ENCODE data around the gene PAX2. TPM values are rescaled to one million over a fixed set of nuclear protein-coding genes. Genes with fewer than 3 reads are reported as not detected.

The PAX2 gene
- total RNA-seq, 4 donors from 2014 or later, result not detected

DNA sequence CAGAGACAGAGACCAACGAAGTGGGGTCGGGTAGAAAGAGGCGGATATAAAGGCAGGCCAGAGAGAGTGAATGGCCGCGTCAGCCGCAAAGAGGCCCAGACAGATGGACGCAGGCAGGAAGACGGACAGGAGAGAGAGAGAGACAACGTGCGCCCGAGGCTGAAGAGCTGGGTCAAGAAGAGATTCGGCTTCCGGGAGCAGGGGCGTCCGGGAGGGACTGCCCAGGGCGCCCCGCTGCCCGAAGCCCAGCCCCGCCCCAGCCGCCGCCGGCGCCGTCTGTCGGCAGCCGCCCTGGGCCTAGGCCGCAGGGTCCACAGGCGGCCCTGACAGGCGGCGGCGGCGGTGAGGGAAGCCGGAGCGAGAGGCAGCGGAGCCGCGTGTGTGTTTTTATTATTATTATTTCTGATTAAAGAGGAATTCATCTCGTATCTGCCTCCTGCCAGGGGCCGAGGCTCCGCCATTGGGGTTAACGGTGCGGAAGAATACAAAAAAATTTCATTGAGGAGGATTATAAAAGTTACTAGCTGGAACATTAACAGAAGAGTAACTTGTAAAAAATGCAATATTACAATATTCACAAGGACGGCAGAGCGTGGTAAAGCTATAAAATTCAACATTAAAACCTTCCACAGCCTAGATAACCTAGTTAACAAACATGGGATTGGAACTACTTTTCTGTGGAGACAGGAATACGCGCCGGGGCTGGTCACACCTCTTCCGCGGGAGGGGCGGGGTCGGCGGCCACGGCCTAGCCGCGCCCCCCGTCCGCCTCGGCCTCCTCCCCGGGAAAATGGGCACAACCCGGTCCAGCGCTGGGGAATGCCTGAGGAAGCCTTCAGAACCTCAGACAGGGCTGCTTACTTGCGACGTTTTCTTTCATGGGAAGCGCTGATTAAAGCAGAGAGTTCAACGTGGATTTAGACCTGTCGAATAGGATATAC lies 29.7 kb upstream of the PAX2 start:
- Histone ChIP-seq H3K36me3 (no peaks in the 10 kb centered on the region), H3K4me1 (peaks cover 0 to 20% (median 12%) of the 10 kb centered on the region in 3 donors), H3K27ac (no peak overlapping the region), H3K9me3 (no peaks in the 10 kb centered on the region), H3K27me3 (peaks cover 21 to 99% (median 28%) of the 10 kb centered on the region in 4 donors), H3K4me3 (peak overlapping the region in 2 of 4 donors; percentile 20 to 44)
- intact Hi-C loops (cut with DNase I), result no loop called here
- TF ChIP-seq POLR2A (IDR thresholded peaks at IDR 0.05), result no peak
- TF ChIP-seq, protein P1, sequence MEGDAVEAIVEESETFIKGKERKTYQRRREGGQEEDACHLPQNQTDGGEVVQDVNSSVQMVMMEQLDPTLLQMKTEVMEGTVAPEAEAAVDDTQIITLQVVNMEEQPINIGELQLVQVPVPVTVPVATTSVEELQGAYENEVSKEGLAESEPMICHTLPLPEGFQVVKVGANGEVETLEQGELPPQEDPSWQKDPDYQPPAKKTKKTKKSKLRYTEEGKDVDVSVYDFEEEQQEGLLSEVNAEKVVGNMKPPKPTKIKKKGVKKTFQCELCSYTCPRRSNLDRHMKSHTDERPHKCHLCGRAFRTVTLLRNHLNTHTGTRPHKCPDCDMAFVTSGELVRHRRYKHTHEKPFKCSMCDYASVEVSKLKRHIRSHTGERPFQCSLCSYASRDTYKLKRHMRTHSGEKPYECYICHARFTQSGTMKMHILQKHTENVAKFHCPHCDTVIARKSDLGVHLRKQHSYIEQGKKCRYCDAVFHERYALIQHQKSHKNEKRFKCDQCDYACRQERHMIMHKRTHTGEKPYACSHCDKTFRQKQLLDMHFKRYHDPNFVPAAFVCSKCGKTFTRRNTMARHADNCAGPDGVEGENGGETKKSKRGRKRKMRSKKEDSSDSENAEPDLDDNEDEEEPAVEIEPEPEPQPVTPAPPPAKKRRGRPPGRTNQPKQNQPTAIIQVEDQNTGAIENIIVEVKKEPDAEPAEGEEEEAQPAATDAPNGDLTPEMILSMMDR (IDR thresholded peaks at IDR 0.05), result no peak
- WGBS, 2 donors, result 10 to 14% methylated on average over 33 to 48 of the region's 66 CpGs
- DNase-seq, result no peak

- intact Hi-C loops (cut with DNase I), result no loop called here
- no peak for DNase-seq
These were observed 28.2 kb upstream of the PAX2 start for GRCh38 chr10:100717166-100717565.

GRCh38 chr10:100718197-100718742 lies 27.1 kb upstream of the PAX2 start:
- Histone ChIP-seq H3K4me3 (no peak overlapping the region), H3K4me1 (peaks cover 0 to 18% (median 10%) of the 10 kb centered on the region in 3 donors), H3K9me3 (no peaks in the 10 kb centered on the region), H3K36me3 (no peaks in the 10 kb centered on the region), H3K27me3 (peaks cover 22 to 99% (median 24%) of the 10 kb centered on the region in 4 donors), H3K27ac (no peak overlapping the region)
- DNase-seq, result no peak
- TF ChIP-seq POLR2A (IDR thresholded peaks at IDR 0.05), result no peak
- TF ChIP-seq, protein P1 (IDR thresholded peaks at IDR 0.05), result no peak
- intact Hi-C loops (cut with DNase I), result no loop called here
- 94 to 100% methylated on average over 1 of the region's 1 CpG for WGBS, 2 donors

More at GRCh38 chr10:100717166-100717565, 28.2 kb upstream of the PAX2 start:
- no peak overlapping the region for H3K27ac ChIP-seq
- H3K4me1 ChIP-seq, result peaks cover 0 to 20% (median 12%) of the 10 kb centered on the region in 3 donors
- H3K9me3 ChIP-seq, result no peaks in the 10 kb centered on the region
- H3K27me3 ChIP-seq, result peaks cover 18 to 99% (median 27%) of the 10 kb centered on the region in 4 donors
- H3K4me3 ChIP-seq, result no peak overlapping the region
- TF ChIP-seq, protein P1 (IDR thresholded peaks at IDR 0.05), result no peak
- TF ChIP-seq POLR2A (IDR thresholded peaks at IDR 0.05), result no peak
- H3K36me3 ChIP-seq, result no peaks in the 10 kb centered on the region

DNA sequence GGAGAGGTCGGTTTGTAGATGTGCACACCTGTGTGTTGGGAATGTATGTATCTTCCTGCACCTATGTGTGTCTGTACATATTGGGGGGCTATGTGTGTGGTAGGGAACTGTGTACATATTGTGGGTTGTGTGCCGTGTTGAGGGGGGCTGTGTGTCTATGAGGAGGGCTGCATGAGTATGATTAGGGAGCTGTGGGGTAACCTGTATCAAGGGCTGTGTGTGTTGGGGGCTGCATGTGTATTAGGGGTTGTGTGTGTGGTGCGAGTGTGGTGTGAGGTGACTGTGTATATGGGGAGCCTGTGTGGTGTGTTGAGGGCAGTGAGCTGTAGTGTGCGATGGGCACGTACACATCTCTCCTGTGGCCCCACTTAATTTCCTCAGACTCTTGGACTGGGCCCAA lies 22.2 kb upstream of the PAX2 start:
- H3K4me3 ChIP-seq, result no peak overlapping the region
- WGBS, 2 donors, result 70% methylated on average over 5 of the region's 5 CpGs
- H3K27me3 ChIP-seq, result peaks cover 3 to 99% (median 14%) of the 10 kb centered on the region in 4 donors
- no peak for TF ChIP-seq POLR2A (IDR thresholded peaks at IDR 0.05)
- TF ChIP-seq, protein P1 (IDR thresholded peaks at IDR 0.05), result no peak
- intact Hi-C loops (cut with DNase I), result no loop called here
- no peaks in the 10 kb centered on the region for H3K9me3 ChIP-seq
- H3K36me3 ChIP-seq, result no peaks in the 10 kb centered on the region
- H3K27ac ChIP-seq, result no peak overlapping the region
- peaks cover 0 to 10% (median 5%) of the 10 kb centered on the region in 3 donors for H3K4me1 ChIP-seq
- DNase-seq, result no peak

All from esophagus squamous epithelium (tissue), 5 donors.